ENCODE measurements around the gene SLC30A5.

DNA sequence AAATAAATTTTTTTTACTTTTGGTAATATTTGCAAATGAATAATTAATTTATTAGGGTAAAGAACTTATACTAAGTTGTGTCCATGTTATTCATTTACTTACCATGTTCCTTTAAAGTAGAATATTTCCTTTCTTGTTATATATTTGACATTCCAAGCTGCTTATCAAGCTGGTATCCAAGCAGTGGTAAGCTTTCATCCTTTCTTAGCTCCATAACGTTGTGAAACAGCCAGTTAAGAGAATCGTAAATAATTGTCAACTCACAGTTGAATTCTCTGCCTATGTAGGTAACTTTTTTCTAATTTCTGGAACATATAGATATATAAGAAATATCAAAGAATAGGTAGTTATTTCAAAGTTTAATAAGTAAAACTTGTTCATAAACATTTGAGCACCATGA lies 36.4 kb downstream of the SLC30A5 start:
- TF ChIP-seq POLR2A (IDR thresholded peaks at IDR 0.05; ENCODE audit: low read length) (no peak), JUN (IDR thresholded peaks at IDR 0.05) (no peak), CHD4 (IDR thresholded peaks at IDR 0.05; ENCODE audit: borderline replicate concordance) (no peak), RNF2 (IDR thresholded peaks at IDR 0.05; ENCODE audit: borderline replicate concordance, low read depth) (no peak), TFCP2L1 (CRISPR knock-in tag; IDR thresholded peaks at IDR 0.05) (no peak), NR3C1 (IDR thresholded peaks at IDR 0.05) (no peak)
- TF ChIP-seq, protein P1, sequence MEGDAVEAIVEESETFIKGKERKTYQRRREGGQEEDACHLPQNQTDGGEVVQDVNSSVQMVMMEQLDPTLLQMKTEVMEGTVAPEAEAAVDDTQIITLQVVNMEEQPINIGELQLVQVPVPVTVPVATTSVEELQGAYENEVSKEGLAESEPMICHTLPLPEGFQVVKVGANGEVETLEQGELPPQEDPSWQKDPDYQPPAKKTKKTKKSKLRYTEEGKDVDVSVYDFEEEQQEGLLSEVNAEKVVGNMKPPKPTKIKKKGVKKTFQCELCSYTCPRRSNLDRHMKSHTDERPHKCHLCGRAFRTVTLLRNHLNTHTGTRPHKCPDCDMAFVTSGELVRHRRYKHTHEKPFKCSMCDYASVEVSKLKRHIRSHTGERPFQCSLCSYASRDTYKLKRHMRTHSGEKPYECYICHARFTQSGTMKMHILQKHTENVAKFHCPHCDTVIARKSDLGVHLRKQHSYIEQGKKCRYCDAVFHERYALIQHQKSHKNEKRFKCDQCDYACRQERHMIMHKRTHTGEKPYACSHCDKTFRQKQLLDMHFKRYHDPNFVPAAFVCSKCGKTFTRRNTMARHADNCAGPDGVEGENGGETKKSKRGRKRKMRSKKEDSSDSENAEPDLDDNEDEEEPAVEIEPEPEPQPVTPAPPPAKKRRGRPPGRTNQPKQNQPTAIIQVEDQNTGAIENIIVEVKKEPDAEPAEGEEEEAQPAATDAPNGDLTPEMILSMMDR (IDR thresholded peaks at IDR 0.05) = no peak
- TF ChIP-seq, protein P2, sequence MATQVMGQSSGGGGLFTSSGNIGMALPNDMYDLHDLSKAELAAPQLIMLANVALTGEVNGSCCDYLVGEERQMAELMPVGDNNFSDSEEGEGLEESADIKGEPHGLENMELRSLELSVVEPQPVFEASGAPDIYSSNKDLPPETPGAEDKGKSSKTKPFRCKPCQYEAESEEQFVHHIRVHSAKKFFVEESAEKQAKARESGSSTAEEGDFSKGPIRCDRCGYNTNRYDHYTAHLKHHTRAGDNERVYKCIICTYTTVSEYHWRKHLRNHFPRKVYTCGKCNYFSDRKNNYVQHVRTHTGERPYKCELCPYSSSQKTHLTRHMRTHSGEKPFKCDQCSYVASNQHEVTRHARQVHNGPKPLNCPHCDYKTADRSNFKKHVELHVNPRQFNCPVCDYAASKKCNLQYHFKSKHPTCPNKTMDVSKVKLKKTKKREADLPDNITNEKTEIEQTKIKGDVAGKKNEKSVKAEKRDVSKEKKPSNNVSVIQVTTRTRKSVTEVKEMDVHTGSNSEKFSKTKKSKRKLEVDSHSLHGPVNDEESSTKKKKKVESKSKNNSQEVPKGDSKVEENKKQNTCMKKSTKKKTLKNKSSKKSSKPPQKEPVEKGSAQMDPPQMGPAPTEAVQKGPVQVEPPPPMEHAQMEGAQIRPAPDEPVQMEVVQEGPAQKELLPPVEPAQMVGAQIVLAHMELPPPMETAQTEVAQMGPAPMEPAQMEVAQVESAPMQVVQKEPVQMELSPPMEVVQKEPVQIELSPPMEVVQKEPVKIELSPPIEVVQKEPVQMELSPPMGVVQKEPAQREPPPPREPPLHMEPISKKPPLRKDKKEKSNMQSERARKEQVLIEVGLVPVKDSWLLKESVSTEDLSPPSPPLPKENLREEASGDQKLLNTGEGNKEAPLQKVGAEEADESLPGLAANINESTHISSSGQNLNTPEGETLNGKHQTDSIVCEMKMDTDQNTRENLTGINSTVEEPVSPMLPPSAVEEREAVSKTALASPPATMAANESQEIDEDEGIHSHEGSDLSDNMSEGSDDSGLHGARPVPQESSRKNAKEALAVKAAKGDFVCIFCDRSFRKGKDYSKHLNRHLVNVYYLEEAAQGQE (IDR thresholded peaks at IDR 0.05) = no peak
- TF ChIP-seq, protein P3, sequence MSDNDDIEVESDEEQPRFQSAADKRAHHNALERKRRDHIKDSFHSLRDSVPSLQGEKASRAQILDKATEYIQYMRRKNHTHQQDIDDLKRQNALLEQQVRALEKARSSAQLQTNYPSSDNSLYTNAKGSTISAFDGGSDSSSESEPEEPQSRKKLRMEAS (IDR thresholded peaks at IDR 0.05) = no peak
- TF ChIP-seq, protein P4, sequence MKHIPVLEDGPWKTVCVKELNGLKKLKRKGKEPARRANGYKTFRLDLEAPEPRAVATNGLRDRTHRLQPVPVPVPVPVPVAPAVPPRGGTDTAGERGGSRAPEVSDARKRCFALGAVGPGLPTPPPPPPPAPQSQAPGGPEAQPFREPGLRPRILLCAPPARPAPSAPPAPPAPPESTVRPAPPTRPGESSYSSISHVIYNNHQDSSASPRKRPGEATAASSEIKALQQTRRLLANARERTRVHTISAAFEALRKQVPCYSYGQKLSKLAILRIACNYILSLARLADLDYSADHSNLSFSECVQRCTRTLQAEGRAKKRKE (CRISPR knock-in tag; IDR thresholded peaks at IDR 0.05; ENCODE audit: low read depth) = no peak

Data from A549 (cell line).